ENCODE data around the gene PTPN14.
"Not testable (repeated sequence)": the region's sequence is repeated elsewhere in the genome, so short reads cannot be mapped to it uniquely, and the experiment has no call there.

Gene PTPN14

DNA sequence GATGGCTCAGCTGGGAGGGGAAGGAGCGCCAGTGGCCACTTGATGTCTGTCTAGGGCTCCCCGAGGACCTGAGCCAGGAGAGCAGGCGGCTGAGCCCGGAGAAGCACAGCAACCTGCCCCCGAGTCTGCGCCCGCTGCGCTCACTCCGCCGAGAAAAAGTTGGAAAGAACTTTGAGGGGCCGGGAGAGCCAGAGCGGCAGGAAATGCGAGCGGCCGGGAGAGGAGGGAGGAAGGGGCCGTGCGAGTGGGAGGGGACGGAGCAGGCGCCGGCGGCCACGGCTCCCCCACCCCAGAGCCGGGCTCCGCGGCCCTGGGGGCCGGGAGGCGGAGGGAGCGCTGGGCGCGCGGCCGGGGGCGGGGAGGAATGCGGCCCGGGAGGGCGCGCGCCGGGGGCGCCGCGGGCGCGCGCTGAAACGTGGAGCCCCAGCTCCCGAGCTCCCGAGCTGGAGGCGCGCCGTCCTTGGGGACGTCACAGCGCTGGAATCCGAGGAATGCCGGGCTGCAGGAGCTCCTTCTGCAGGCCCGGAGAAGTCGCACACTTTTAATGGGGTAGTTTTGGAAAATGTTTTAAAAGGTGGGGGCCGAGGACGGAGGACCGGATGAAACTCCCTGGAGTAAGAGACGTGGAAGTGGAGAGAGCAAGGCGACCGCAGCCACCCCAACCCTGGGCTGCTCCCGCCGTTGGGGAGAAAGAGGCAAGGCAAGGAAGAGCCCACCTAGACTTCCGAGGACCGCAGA lies at the start of gene PTPN14:
PTPN14 (minus strand) TSS at position 167 of the 738 bp plus-strand sequence. CDS start 86,799 bp downstream, outside the sequence.
- no peak for DNase-seq

DNA sequence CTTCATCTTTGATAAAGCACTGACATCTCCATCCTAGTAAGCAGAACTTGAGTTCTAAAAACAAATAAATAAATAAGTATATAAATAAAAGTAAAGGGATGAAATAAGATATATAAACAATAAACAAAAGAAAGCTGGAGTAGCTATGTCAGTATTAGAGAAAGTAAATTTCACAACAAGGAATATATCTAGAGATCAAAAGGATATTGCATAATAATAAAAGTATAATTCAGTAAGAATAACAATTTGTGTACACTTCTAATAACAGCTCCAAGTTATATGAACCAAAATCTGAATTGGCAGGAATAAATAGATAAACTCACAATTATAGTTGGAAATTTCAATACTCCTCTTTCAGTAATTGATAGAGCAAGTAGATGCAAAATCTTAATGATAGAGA lies 41.8 kb upstream of the PTPN14 start:
- no peak for DNase-seq

DNA sequence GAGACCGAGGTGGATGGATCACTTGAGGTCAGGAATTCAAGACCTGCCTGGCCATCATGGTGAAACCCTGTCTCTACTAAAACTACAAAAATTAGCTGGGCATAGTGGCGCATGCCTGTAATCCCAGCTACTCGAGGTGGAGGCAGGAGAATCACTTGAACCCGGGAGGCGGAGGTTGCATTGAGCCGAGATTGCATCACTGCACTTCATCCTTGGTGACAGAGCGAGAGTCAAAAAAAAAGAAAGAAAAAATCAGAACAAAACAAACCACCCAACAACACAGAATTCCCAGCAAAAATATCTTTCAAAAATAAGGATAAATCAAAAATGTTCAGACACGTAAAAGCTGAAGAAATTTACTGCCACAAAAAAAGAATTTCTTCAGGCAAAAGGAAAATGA lies 40.5 kb upstream of the PTPN14 start:
- DNase-seq = not testable (repeated sequence)

DNA sequence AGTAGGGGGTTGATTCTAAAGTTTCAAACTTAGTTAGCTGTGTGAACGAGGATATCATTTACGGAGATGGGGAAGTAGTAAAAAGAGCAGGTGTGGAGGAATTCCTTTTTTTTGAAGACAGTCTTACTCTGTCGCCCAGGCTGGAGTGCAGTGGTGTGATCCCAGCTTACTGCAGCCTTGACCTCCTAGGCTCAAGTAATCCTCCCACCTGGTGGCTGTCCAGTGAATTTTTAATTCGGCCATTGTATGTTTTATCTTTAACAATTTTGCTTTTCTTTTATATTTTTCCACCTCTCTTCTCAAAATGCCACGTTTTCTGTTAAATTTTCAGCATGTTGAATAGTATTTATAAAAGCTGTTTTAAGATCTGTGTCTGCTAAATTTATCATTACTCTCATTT lies 39.3 kb upstream of the PTPN14 start:
- DNase-seq = no peak

DNA sequence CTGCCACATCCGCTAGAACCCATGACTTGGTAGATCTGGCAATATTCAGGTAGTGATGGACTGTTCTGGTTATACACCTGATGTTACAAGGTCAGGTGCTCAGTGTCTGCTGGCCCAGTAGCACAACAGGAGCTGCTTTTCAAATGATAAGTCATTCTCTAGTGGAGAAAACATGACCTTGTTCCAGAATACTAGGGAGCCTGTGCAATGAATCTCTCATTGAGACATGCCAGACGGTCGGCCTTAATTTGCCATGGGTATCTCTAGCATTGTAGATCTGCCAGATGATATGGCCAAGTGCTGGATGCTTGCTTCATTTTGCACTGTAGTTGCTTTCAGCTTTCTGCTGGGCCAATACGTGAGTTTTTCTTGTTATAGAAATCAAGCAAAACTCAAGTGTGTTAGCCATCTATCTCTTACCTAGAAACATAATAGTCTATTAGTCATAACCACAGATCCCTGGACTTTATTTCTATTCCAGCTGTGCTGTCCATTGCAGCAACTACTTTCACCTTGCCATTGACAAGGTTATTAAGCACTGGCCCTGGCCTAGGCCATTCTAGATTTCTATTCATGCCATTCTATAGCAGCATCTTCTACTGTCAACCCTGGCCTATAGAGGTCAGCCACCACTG lies 37.7 kb upstream of the PTPN14 start:
- DNase-seq = no peak

DNA sequence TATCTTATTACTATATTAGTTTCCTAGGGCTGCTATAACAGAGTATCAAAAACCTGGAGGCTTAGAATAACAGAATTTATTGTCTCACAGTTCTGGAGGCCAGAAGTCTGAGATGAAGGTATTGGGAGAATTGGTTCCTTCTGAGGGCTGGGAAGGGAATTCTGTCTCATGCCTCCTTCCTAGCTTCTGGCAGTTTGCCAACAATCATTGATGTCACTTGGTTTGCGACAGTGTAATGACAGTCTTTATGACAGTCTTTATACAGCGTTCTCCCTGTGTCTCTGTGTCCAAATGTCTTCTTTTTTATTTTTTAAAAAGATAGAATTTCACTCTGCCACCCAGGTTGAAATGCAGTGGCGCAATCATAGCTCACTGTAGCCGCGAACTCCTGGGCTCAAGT lies 35.8 kb upstream of the PTPN14 start:
- DNase-seq = no peak

DNA sequence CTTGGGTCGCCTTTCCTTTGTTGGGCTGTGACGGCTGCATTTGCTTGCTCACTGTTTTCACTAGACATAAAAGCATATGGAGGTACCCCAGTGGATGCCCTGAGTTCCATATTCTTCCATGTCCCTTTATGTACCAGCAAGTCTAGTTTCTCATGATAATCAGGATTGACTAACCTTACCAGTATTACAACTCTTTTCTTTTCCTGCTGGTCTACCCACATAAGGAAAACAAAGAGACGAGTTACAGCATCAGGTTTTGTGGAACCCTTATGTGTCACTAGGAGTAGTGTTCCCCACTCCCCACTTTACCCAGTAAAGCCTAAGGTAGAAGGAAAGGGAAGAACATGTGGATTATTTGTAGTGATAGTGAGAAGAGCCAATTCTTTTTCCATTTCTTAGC lies 35.2 kb upstream of the PTPN14 start:
- DNase-seq = no peak

DNA sequence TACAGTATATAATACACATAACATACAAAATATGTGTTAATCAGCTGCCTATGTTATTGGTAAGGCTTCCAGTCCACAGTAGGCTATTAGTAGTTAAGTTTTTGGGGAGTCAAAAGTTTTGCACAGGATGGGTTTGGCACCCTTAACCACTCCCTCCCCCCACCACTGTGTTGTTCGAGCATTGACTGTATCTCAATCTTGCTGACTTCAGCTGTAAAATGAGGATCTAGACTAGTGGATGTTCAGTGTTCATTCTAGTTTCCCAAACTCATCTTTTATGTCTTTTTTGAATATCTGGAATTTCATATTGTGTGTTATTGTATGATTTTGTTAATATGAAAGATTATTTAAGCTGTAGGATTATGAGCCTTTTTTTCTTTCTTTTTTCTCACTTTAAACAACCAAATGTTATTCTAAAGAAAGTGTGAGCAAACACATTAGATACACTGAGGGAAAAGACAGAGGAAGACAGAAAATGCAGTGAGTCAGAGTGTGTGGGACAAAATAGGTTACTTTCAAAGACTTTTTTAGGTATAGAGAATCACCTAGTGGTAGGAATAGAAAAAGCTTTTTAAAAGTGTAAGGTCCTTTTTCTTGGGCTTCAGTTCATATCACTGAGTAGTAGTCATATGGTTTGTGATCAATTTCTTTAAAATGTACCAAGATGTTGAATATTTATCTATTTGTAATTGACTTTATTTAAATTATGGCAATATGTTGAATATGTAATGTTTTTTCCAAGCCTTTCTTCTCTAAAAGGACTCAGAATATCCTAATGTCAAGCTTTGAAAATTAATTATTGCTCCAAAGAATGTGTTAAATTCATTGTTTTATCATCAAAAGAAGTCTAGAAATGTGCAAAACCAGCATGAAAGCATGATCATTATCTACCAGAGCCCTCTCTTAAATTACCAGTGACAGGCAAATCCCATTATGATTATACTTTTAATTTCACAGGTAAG lies 33.7 kb upstream of the PTPN14 start:
- no peak for DNase-seq

DNA sequence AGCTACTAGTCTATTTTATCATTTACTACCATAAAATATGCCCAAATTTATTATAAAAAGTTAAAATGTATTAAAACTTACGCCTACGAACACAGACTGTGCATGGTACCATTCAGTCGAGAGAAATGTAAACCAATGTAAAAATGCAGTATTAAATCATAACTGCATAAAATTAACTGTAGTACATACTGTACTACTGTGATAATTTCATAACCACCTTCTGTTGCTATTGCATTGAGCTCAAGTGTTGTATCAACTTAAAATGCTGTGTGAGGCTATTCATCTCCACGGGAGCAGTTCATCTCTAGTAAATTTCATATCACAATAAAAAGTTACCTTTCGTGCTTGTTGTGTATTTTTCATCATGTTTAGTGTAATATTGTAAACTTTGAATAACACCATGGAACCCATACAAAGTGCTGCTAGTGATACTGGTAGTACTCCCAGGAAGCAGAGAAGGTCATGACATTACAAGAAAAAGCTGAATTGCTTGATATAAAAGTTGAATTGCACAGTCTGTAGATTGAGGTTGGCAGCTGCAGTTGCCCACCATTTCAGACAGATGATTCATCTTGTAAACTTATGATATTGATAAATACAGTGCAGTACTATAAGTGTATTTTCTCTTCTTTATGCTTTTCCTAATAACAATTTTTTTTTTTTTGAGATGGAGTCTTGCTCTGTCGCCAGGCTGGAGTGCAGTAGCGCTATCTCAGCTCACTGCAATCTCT lies 32.6 kb upstream of the PTPN14 start:
- no peak for DNase-seq

DNA sequence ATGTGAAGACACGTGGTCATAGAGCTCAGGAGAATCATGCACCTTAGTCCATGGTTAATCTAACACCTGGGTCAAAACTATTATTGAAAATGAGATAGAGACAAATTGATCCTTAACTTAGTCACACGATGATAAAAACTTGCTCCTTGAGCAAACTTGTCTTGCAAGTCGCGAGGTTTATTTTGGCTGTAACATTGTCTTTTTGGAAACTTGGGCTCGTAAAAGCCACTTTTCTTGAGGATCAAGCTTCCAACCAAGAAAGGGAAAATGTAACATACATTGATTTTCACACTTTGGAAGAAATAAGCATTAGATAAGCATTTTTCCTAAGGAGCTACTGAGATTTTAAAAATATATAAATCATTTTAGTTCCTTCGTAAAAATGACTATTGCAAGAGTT lies 31.7 kb upstream of the PTPN14 start:
- DNase-seq = no peak

DNA sequence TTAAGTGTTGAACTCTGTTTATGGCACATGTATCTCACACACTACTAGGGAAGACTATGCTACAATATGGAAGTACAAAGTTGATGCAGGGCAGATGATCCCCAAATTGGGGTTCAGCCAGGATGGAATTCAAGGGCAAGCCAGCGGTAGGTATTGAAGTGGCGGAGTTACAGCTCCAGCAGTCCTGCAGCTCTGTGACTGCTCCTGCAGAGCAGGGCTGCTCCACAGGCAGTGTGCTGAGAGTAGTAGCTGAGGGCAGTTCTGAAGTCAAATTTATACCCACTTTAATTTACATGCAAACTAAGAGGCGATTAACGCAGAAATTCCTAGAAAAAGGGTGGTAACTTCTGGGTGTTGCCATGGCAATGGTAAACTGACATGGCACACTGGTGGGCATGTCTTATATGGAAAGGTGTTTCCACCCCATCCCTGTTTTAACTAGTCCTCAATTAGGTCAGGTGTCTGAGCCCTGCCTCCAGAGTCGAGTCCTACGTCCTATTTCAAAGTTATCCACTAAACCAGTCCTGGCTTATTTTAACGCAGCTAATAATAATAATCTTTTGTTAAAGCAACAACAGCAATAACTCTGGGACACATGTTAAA lies 31.0 kb upstream of the PTPN14 start:
- no peak for DNase-seq

DNA sequence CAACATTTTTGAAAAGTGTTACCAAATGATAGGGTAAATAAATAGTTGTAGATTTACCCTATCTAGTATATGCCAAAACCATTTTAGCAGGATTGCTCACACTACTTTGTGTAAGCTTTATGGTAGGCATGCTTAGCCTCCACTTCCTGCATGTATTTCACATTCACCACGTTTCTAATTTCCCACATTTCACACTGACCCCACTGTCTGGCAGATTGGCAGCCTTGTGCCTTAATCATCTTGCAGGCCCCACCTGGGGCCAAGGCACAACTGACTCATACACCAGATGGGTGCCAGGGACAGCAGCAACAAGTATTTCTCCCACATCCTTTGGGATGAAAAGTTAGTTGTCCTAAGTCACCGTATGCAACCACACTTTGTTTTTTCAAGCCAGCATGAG lies 30.4 kb upstream of the PTPN14 start:
- no peak for DNase-seq

DNA sequence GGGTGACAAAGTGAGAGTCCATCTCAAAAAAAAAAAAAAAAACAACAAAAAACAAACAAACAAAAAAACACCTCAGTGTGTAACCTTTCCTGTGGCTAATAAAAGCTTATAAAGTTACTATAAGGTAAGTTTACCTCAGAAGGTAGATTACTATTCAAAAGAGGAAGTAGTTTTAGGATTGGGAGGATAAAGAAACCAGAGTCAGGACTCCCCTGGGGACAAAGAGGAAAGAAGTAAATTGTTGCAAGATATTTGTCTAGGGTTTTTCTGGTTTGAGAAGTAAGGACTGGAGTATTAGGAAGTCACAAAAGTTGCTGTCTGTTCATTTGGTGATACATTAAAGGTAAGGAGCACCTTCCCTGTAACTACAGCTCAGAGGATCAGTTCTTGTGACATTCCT lies 27.8 kb upstream of the PTPN14 start:
- DNase-seq = no peak

DNA sequence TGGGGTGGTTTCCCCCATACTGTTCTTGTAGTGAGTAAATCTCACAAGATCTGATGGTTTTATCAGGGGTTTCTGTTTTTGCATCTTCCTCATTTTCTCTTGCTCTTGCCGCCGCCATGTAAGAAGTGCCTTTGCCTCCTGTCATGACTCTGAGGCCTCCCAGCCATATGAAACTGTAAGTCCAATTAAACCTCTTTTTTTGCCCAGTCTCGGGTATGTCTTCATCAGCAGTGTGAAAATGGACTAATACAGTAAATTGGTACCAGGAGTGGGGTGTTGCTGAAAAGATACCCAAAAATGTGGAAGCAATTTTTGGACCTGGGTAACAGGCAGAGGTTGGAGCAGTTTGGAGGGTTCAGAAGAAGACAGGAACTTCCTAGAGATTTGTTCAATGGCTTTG lies 24.7 kb upstream of the PTPN14 start:
- not testable (repeated sequence) for DNase-seq

DNA sequence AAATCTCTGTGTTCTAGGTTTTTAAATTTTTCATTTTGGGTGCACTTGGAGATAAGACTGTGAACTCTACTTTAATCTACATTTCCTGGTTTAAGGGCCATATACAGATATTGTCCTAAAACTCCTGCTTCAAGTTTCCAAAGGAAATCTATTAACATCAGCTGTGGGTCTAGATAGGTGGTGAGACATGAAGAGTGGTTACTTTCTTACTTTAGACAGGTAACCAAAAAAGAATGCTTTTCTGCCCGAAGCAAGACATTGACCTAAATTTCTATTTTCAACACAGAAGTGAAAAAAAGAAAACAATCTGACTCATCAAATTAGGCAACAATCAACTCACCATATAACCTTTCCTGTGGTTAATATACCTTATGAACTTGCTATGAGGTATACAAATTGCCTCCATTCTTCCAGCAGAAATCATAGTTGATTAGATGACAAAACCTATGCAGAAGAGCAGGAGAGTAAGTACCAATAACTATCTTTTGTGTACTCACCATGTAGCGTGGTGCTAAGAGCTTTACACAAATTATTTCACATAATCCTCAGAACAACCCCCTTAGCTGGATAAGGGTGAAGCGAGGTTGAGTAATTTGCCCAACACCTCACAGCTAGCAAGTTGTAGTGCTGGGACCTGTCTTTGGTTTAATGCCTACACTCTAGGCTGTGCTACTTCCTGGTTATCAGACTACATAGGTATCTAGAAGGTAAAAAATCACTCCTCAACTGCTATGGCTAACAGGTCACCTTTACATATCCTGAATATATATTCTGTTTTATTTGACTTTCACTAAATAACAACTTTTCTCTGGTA lies 23.4 kb upstream of the PTPN14 start:
- no peak for DNase-seq

DNA sequence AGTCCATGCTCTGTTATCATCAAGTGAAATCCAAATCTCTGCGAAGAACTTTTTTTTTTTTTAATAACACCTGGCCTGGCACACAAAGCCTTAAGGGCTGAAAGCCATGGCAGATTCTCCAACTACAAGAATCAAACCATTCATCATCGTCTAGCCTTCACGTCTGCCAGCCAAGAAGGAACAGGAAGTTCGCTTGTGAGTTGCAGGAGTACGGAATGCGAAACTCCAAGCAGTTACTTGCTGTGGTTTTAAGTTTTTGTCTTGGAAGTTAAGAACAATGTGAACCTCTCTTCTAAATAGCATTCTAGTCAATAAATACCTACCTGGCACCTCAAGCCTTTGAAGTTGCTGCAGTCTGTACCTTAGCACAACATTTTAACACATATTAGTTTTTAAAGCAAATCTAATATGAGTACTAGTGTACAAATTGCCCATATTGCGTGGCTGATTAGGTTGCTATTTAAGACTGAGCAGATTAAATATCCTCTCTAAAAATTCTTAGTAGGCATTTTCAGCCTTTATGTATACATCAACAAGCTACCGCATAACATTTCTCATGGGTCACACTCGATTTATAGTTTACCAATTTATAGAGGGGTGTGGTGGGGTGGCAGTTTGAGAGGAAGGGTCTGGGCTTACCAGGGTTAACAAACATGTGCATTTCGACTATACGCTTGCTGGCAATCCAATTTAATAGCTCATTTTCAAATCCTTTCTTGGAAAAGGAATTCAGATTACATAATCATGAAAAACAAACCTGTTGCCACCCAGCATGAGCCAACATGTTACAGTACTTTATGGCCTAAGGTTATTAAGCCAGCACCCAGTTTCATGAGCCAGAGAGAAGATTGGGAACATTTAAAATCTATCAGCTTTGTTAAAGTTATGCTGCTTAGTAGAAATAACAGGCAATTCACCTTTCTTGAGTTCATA lies 22.2 kb upstream of the PTPN14 start:
- no peak for DNase-seq

DNA sequence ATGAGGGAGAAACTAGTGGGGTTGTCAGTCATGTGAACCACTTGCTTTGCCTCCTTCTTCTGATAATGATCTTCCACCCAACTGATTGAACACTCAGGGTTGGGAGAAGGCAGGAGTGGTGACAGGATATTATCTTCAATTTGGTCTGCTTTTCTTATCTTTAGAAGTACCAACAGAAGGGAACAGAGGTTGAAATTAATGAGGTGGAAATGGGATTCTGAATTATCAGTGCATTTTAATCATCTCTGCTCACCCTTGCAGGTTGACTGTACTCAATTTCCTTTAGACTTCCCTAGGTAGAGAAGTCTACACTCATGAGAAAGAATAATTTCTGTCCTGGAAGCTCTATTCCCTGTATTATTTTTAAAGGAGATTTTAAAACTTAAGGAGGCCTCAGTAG lies 19.9 kb upstream of the PTPN14 start:
- DNase-seq = no peak

DNA sequence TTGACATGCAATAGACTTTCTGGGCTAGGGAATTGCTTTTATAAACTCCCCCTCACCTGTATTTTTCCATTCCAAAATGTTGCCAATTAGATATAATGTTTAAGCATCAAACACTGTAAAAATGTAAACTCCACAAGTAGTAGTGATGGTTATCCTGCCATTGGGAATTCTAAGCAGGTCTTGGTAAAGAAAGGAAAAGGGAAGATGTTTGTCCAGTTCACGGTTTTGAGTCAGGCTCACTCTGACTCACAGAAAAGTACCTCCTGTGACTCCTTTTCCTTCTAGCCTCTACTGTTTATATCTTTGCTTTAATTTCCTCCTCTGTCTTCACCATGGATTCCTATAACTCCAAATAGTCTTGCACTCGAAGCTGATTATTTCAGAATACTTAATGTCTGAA lies 19.0 kb upstream of the PTPN14 start:
- DNase-seq = no peak

DNA sequence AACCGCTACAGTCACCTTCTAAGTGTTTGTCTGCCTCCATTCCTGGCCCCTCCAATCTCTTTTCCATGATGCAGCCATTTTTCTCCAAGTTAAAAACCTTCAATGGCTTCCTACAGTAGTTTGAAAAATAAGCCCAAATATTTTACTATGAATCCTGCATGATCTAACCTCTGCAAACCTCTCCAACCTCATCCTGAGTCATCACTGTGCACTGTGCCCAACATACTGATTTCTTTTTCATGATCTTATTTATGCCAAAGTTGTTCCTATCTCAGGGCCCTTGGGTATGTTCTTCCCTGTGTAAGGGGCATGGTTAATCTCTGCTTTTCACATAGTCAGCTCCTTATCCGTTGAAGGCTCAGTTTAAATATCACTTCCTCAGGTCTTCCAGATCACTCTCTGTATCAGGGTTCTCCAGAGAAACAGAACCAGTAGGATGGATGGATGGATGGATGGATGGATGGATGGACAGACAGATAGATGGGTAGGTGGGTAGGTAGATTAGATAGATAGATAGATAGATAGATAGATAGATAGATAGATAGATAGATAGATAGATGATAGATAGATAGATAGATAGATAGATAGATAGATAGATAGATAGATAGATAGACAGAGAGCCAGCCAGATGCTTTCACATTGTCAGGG lies 18.1 kb upstream of the PTPN14 start:
- no peak for DNase-seq

DNA sequence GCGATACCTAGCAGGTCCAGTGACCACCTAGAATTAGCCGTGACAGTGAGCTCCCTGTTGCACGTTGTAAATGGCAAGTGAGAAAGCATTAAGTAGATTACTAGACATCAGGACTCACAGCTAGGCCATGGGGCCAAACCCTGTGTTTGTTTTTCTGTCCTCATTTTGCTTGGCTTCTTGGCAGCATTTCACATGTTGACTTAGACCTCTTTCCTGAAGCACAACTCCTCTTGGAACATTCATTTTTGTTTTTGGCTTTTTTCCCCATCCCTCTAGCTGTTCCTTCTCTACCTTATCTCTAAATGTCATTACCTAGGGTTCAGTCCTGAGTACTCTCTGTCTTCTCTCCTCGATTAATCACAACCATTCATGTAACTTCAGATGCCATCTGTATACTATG lies 16.9 kb upstream of the PTPN14 start:
- no peak for DNase-seq

All from stimulated activated CD4-positive, alpha-beta T cell treated with anti-CD3 and anti-CD28 coated beads, Interleukin-4, amount 100 ng/mL, for 24 hours (primary cell).